Activated gamma-delta T cell treated with Interleukin-2 at 50 U/mL for 16 hours (primary cell): Measurements from ENCODE around the gene NHLRC4.

Experiments used
- DNase-seq: peaks from one replicate; pipeline ENCODE4 v3.0.0-alpha.2; 2020

NHLRC4 gene

GRCh38 chr16:568401-569258 lies 1.8 kb downstream of the NHLRC4 start:
- no peak for DNase-seq

- peak; percentile 52 for DNase-seq
Measured at GRCh38 chr16:569445-570254, 2.8 kb downstream of the NHLRC4 start, which contains the start of gene PIGQ. Gene PIGQ (plus strand): TSS chr16:569968. CDS start chr16:574075, 4,107 bp downstream.

- no peak for DNase-seq
Measured at GRCh38 chr16:572865-573650, 6.3 kb downstream of the NHLRC4 start.

DNA sequence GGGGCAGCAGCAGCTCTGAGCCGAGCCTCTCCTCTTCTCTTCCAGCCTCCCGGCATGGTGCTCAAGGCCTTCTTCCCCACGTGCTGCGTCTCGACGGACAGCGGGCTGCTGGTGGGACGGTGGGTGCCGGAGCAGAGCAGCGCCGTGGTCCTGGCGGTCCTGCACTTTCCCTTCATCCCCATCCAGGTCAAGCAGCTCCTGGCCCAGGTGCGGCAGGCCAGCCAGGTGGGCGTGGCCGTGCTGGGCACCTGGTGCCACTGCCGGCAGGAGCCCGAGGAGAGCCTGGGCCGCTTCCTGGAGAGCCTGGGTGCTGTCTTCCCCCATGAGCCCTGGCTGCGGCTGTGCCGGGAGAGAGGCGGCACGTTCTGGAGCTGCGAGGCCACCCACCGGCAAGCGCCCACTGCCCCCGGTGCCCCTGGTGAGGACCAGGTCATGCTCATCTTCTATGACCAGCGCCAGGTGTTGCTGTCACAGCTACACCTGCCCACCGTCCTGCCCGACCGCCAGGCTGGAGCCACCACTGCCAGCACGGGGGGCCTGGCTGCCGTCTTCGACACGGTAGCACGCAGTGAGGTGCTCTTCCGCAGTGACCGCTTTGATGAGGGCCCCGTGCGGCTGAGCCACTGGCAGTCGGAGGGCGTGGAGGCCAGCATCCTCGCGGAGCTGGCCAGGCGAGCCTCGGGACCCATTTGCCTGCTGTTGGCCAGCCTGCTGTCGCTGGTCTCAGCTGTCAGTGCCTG lies 7.4 kb downstream of the NHLRC4 start:
- DNase-seq = no peak

GRCh38 chr16:575354-576196 lies 8.8 kb downstream of the NHLRC4 start:
- no peak for DNase-seq

- DNase-seq = no peak
Measured at GRCh38 chr16:576197-576822, 9.5 kb downstream of the NHLRC4 start.

GRCh38 chr16:576823-577201 lies 10.0 kb downstream of the NHLRC4 start:
- DNase-seq = no peak

GRCh38 chr16:577796-578195 lies 11.0 kb downstream of the NHLRC4 start:
- DNase-seq = no peak

GRCh38 chr16:578232-578869 lies 11.5 kb downstream of the NHLRC4 start:
- DNase-seq = no peak

- peak; percentile 30 for DNase-seq
Measured at GRCh38 chr16:578870-579405, 12.1 kb downstream of the NHLRC4 start.

DNA sequence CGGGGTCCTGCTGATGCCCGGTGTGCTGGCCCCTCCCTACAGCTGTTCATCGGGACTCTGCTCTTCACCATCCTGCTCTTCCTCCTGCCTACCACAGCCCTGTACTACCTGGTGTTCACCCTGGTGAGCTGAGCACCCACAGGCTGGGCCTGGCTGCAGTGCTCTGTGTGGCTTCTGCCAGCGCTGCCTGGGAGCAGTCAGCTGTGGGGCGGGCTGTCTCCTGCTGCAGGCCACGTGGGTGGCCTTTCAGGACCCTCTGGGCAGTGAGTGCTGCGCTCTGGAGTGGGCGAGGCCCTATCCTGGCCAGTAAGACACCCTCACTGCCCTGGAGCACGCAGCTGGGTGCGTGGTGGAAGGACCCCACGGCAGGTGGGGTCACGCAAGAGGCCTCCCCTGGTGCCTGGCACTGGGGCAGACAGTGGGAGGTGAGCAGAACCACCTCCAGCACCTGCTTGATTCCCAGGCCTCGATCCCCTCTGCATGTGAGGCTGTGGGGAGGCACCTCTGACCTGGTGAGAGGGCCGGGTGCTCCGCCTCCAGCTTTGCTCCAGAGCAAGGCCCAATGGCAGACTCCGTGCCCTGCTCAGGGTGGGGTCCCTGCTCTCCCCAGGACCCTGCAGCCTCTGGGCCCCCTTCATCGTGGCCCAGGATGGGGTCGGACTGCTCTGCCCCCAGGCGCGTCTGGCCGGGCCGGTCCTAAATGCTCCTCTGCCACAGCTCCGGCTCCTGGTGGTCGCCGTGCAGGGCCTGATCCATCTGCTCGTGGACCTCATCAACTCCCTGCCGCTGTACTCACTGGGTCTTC lies 13.5 kb downstream of the NHLRC4 start:
- DNase-seq = no peak

DNA sequence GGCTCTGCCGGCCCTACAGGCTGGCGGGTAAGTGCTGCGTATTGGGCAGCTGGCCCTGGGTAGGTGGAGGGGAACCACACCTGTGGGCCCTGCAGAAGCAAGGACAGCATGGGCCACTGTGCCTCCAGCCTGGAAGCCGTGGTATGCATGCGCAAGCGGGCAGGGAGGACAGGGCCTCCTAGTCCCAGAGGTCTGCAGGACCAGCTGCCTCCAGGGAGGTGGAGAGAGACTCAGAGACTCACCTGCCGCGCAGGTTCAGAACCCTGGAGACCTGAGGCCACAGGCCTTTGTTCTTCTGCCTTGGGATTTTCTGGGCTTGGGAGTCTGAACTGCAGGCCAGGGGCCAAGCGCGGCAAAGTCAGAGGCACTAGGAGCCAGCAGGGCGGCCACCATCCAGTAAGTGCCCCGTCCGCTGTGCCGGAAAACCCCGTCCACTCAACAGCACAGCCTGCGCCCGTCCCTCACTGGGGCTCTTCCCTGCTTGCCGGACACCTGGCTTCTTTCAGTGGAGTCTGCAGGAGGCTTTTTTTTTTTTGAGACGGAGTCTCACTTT lies 14.2 kb downstream of the NHLRC4 start:
- DNase-seq = no peak

DNA sequence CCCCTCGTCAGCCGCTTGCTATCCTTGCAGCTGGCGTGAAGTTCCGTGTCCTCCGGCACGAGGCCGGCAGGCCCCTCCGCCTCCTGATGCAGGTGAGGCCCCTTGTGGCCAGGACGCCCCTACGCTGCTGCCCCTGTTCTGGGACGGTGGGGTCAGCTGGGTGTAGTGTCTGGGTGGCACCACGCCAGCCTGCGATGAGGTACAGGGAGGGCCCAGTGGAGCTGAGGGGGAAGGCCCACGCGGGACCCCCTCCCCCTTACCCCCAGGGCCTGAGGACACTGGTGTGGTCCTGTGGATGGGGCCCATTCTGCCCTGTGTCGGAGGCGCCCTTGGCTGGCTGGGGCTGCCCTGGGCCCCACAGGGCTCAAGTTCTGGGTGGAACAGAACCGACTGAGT lies 15.4 kb downstream of the NHLRC4 start:
- DNase-seq = no peak

- no peak for DNase-seq
Measured at GRCh38 chr16:582614-583331, 16.0 kb downstream of the NHLRC4 start.

DNA sequence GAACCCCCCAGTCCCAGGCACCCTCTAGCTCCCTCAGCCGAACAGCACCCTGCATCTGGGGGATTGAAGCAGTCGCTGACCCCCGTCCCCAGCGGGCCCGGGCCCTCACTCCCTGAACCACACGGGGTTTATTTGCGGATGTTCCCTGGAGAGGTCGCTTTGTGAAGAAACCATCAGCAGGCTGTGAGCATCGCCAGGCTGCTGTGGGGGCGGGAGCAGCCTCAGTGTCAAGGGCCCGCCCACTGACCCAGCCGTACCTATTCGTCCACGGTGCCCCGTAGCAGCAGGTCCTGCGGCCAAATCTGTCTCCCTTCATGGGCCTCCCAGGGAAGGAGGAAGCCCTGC lies 16.6 kb downstream of the NHLRC4 start:
- no peak for DNase-seq

- DNase-seq = no peak
Measured at GRCh38 chr16:583815-584591, 17.2 kb downstream of the NHLRC4 start.

- no peak for DNase-seq
Measured at GRCh38 chr16:585351-585750, 18.5 kb downstream of the NHLRC4 start.
